ENCODE data around the gene TESK2. TPM values are rescaled to one million over a fixed set of nuclear protein-coding genes. Genes with fewer than 3 reads are reported as not detected.
A peak's percentile ranks its signal among the peaks of the same experiment; 100 is the strongest.

TESK2 gene
- total and polyA plus RNA-seq, 2 of the 8 experiments (the other 6 are each of a cell fraction or from before 2014, with no cell fraction given): 10.8 to 12.6 TPM

DNA sequence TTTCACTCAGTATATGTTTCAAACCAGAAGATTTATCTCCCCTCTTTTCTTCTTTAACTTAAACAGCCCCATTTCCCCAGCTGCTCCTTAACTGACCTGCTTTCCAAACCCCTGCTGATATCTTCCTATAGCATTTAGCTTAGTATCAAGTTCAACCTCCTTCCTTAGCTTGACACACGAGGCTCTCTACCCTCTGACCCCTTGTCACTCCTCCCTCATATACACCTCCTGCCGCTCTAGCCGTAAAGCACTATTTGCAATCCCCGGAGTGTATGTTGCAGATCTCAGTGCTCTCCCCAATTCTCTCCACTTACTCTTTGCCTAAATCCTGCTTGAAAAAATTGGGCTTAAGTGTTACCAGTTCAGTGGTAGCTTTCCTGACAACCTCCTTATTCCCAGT, 45.9 kb upstream of the TESK2 start:
- Histone ChIP-seq H4K5ac (ENCODE audit: insufficient read length, low read depth, low read length) (no peak overlapping the region), H3K56ac (replicated peaks; ENCODE audit: insufficient read length, low read depth, low read length) (no peak overlapping the region), H3K23me2 (ENCODE audit: low read depth, low read length) (no peaks in the 10 kb centered on the region), H3K79me2 (ENCODE audit: control insufficient read depth in 1 of 2, insufficient read depth in 2 of 2, low read length in 2 of 2) (no peaks in the 10 kb centered on the region), H3K27ac (ENCODE audit: low read depth, low read length) (no peak overlapping the region), H3K36me3 (ENCODE audit: control insufficient read depth in 2 of 4, insufficient read depth in 4 of 4, low read length in 3 of 4) (no peaks in the 10 kb centered on the region), H4K20me1 (replicated peaks in 1 of 2; ENCODE audit: control insufficient read depth in 1 of 2, insufficient read depth in 2 of 2, low read length in 2 of 2) (no peaks in the 10 kb centered on the region), H2BK20ac (ENCODE audit: low read length) (no peak overlapping the region), H2BK12ac (ENCODE audit: low read depth, low read length) (no peak overlapping the region), H2BK120ac (replicated peaks; ENCODE audit: low read depth, low read length) (no peak overlapping the region), H3K79me1 (ENCODE audit: low read depth, low read length) (no peaks in the 10 kb centered on the region), H4K91ac (replicated peaks; ENCODE audit: insufficient read length, low read length) (no peak overlapping the region), H3K18ac (ENCODE audit: extremely low read depth, low read length) (no peak overlapping the region), H3K4me3 (ENCODE audit: extremely low read depth in 1 of 4, insufficient read depth in 2 of 4, low read depth in 3 of 4, low read length in 4 of 4) (no peak overlapping the region), H3K27me3 (replicated peaks in 1 of 4; ENCODE audit: control insufficient read depth in 3 of 4, extremely low read depth in 1 of 4, insufficient read depth in 3 of 4, low read length in 3 of 4) (no peaks in the 10 kb centered on the region), H3K14ac (ENCODE audit: insufficient read length) (no peak overlapping the region), H2AFZ (ENCODE audit: low read length) (0 out of 2 replicates have a peak overlapping the region, but pooled peaks have one; percentile 10), H3K4ac (replicated peaks; ENCODE audit: insufficient read length, low read depth, low read length) (no peak overlapping the region), H3K4me1 (replicated peaks in 1 of 4; ENCODE audit: control insufficient read depth in 3 of 4, insufficient read depth in 4 of 4, low read length in 3 of 4) (no peaks in the 10 kb centered on the region), H3K23ac (ENCODE audit: insufficient read length) (no peak overlapping the region), H2BK5ac (ENCODE audit: low read depth, low read length) (no peak overlapping the region), H2BK15ac (ENCODE audit: low read length) (no peak overlapping the region), H4K8ac (ENCODE audit: extremely low read depth, insufficient read depth, low read length) (no peak overlapping the region), H2AK5ac (ENCODE audit: low read depth, low read length) (no peak overlapping the region), H3K4me2 (ENCODE audit: insufficient read depth in 1 of 2, low read depth in 2 of 2, low read length in 2 of 2) (no peak overlapping the region), H3K9me3 (ENCODE audit: insufficient read depth in 2 of 2, low read depth in 1 of 2, low read length in 1 of 2) (no peaks in the 10 kb centered on the region), H3K9ac (replicated peaks in 1 of 4; ENCODE audit: extremely low read depth in 1 of 4, low read depth in 3 of 4, low read length in 3 of 4) (no peak overlapping the region; a peak in 1 of 7 replicates)
- FAIRE-seq (no peak), DNase-seq (ENCODE audit: low read depth in 1 of 2, low spot score in 2 of 2) (no peak)
- POLR2A ChIA-PET (ENCODE audit: partially characterized antibody): interaction anchor here (1.0 to 35.7 kb wide), 8 partner anchors 8 to 49 kb away, joined by 3 to 741 read pairs (median 5); partner anchors contain the start of genes AKR1A1, NASP and PRDX1
- CTCF ChIA-PET (ENCODE audit: partially characterized antibody): interaction anchor here (0.7 to 2.0 kb wide), 5 partner anchors 24 to 176 kb away, joined by 3 to 9 read pairs (median 4); no protein-coding TSS in a partner anchor
- WGBS, 2 experiments (ENCODE audit: extremely low coverage in 1 of 2, insufficient coverage in 1 of 2, insufficient read length in 1 of 2, insufficient replicate concordance in 2 of 2, low coverage in 1 of 2, low lambda C conversion rate in 2 of 2, missing lambda C conversion rate in 1 of 2): 74% methylated on average over 4 of the region's 4 CpGs; no CpG with 5 or more reads in 1 of the 2 experiments
- TF ChIP-seq RBBP5 (IDR thresholded peaks at IDR 0.05; ENCODE audit: borderline replicate concordance, low read depth, low read length): no peak
- TF ChIP-seq POLR2A (IDR thresholded peaks at IDR 0.05; ENCODE audit: control extremely low read depth in 1 of 2, low read depth in 2 of 2, low read length in 2 of 2): no peak
- no peak for TF ChIP-seq YY1 (IDR thresholded peaks at IDR 0.05; ENCODE audit: low read depth, low read length)
- no peak for TF ChIP-seq RAD21 (IDR thresholded peaks at IDR 0.05 in 1 of 2, conservative IDR thresholded peaks at IDR 0.05 in 1 of 2; ENCODE audit: low read depth in 2 of 2, low read length in 2 of 2)
- no peak for TF ChIP-seq NRF1 (IDR thresholded peaks at IDR 0.05; ENCODE audit: low read depth, low read length)
- no peak for TF ChIP-seq SIX5 (IDR thresholded peaks at IDR 0.05; ENCODE audit: low read depth, low read length)
- no peak for TF ChIP-seq CHD2 (IDR thresholded peaks at IDR 0.05; ENCODE audit: low read length)
- no peak for TF ChIP-seq ZNF274 (IDR thresholded peaks at IDR 0.05; ENCODE audit: borderline replicate concordance, extremely low read depth, low read length)
- no peak for TF ChIP-seq JUND (IDR thresholded peaks at IDR 0.05; ENCODE audit: low read length)
- TF ChIP-seq CTBP2 (IDR thresholded peaks at IDR 0.05; ENCODE audit: borderline replicate concordance, insufficient read depth, insufficient read length, low read length): no peak
- no peak for TF ChIP-seq SP1 (IDR thresholded peaks at IDR 0.05; ENCODE audit: low read depth, low read length)
- TF ChIP-seq PHF8 (conservative IDR thresholded peaks at IDR 0.05; ENCODE audit: low read depth, low read length): no peak
- no peak for TF ChIP-seq RXRA (IDR thresholded peaks at IDR 0.05; ENCODE audit: insufficient read depth, low read depth, low read length)
- TF ChIP-seq RFX5 (IDR thresholded peaks at IDR 0.05; ENCODE audit: borderline replicate concordance, low read depth, low read length): no peak
